HG03558 (cell line): Measurements from ENCODE around the gene MAGI3.

Source experiments
- ATAC-seq: cut with Tn5 transposase; IDR thresholded peaks from one replicate; pipeline ENCODE4 v1.9.1; 2021; ENCODE audit warnings: moderate number of reproducible peaks; ENCODE audit not compliant: unreplicated experiment; ENCODE audit errors: extremely low read depth

Gene MAGI3

DNA sequence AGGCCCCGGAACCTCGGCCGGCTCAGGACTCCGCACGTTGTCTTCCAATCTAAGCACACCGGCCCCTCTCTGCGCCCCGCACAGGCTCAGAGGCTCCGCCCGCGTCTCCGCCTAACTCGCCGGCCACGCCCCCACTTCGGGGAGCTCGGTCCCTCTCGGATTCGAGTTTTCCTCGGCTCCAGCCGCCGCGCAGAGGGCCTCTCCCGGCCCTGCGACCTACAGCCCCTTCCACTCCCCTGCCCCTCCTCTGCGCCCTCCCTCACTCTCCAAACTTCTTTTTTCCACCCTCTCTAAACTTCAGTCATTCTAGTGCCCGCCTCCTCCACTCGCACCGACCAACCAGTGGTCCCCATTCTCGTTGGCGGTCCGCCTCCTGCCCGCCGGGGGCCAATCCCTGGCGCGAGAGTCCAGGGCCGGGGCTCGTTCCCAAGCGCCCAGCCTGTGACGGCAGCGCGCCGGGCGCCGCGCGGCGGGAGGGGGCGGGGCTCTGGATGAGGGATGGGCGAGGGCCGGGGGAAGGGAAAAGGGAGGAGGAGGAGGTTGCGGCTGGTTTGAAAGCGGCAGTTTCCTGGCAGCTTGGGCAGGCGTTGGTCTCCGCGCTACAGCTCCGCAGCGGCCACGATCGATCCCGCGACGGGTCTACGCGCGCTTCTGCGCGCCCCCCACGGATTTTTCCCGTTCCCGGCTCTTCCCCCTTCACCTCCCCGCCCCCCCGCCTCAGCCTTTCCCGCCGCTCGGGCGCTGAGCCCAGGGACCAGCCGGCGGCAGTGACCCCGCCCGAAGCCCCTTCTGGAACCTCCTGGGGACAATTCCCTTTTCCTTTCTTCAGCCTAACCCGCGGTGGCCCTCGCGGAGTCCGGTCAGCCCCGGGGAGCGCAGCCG is at the start of gene MAGI3:
Gene MAGI3 (plus strand): TSS at position 563 of the 882 bp plus-strand sequence. CDS start 519 bp downstream, outside the sequence.
- ATAC-seq, result peak; percentile 96

DNA sequence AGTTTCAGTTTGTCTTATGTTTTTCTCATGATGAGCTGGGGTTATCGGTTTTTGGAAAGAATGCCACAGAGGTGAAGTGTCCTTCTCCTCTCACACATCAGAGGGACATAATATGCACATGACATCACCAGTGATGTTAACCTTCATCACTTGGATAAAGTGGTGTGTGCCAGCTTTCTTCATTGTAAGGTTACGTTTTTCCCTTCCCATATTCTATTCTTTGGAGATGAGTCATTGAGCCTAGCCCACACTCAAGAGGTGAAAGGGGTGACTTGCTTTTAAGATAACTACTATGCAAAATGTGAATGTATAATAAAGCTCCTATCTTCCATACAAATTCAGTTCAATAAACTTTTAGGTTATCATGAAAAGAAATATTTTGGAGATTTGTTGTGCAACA is 36.7 kb upstream of the MAGI3 start:
- ATAC-seq, result no peak

DNA sequence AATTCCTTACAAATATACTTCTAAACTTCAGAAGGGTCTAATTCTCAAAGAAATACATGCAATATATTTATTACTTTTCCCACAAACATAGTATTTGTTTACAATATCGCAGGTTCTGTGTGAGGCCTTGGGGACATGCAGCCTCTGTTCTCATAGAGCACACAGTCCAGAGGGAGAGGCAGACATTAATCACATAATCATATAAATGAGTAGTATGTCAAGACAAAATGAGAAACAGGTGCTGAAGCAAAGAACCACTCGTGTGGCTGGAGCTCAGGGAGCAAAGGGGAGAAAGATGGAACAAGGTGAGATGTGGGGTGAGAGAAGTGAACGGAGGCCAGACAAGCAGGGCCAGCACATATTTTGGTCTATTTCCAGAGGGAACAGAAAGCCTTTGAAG is 26.4 kb upstream of the MAGI3 start:
- no peak for ATAC-seq

DNA sequence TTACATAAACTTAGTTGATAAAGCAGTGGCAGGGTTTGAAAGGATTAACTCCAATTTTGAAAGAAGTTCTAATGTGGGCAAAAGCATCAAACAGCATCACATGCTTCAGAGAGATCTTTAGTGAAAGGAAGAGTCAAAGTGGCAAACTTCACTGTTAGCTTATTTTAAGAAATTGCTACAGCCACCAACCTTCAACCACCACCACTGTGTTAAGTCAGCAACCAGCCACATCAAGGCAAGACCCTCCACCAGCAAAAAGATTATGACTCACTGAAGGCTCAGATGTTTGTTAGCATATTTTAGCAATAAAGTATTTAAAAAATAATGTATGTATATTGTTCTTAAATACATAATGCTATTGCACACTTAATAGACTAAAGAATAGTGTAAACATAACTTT is 21.3 kb upstream of the MAGI3 start:
- no peak for ATAC-seq

DNA sequence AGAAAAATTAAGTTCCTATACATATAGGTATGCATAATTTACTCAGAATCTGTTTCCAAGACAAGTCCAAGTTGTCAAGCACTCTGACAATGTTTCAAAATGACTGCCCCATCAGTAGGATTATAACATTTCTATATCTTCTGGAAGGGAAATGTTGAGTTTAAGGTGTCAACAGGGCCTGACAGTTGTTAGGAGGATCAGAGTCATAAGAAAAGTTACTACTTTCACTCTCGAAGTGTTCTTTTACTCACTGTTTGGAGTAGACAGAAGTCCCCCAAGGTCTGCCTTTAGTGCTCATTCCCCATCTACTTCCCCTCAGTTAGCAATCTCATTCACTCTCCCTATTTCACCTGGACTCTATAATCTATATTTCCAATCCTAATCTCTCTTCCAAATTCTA is 20.6 kb upstream of the MAGI3 start:
- ATAC-seq, result no peak

DNA sequence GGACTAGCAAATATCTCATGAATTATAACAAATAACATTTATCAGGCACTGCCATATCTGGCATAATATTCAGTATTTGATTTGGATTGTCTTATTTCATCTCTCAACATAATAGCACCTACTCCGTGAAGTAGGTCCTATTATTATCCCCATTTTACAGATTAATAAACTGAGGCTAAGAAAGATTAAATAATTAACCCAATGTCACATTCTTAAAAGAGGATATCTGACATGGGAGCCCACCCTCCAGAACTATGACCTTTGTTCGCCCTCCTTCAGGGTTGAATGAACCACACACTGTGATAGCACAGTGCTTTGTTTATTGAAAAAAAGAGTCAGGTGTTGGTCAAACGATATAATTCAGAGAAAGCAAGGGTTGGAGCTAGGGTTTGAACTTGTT is 19.4 kb upstream of the MAGI3 start:
- ATAC-seq, result no peak

DNA sequence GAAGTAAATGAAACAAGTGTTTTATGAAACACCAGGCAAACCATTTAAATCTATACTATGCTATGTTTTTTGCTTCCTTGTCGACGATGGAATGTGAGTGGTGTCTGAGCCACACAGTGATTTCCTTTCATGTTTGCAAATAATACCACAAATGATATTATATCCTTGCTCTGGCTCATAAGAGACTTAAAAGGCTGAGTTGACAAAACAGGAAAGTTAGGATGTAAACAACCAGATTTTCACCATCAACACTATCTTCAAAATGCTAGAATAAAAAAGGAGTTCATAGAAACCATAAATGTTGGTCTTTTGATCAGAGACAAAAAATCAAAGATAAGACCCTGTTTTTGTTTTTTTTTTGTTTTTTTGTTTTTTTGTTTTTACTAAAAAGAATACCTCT is 17.8 kb upstream of the MAGI3 start:
- no peak for ATAC-seq

DNA sequence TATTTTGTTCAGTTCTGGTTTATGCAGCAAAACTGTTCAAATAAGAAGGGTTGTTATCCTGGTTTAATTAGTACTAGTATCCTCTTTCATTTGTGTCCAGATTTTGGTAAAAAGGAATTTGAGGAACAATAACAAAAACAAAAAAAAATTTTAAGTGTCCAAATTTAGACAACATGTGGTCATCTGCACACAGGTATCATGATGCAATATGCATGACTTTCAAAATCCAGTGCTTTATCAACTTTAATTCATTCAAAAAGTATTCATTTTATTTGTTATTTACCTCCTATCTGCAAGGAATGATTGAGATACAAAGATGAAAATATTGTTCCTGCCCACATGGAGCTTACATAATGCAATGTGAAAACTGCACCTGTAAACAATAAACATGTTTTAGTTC is 16.7 kb upstream of the MAGI3 start:
- no peak for ATAC-seq

DNA sequence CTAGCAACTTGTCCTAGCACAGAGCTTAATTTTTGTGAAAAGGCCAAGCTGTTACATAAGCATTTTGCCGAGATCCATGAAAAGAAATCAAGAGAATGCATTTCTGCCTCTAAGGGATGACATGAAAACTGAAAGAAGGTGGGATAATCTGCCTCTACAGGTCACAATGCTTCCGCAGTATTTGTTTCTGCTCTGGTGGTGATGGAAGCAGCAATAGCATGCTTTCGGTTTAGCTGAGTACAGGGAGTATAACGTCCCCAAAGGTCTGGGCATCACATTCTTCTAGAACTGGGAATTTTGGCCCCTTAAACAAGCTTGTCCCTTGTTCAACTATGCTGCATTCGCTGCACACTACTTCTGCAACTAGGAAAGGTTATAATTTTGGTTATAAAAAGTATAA is 14.4 kb upstream of the MAGI3 start:
- ATAC-seq, result no peak

DNA sequence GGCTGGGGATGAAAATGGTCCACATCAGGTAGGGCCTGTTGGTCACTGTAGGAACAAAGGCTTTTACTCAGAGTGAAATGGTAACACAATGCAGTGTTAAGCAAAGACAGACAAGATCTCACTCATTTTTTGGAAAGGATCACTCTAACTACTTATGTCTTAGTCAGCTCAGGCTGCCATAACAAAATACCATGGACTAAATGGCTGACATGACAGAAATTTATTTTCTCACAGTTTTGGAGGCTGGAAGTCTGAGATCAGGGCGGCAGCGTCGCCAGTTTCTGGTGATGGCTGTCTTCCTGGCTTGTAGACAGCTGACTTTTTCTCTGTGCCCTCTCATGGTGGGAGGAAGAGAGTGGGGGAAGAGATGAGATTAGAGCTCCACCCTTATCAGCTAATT is 10.2 kb upstream of the MAGI3 start:
- no peak for ATAC-seq

DNA sequence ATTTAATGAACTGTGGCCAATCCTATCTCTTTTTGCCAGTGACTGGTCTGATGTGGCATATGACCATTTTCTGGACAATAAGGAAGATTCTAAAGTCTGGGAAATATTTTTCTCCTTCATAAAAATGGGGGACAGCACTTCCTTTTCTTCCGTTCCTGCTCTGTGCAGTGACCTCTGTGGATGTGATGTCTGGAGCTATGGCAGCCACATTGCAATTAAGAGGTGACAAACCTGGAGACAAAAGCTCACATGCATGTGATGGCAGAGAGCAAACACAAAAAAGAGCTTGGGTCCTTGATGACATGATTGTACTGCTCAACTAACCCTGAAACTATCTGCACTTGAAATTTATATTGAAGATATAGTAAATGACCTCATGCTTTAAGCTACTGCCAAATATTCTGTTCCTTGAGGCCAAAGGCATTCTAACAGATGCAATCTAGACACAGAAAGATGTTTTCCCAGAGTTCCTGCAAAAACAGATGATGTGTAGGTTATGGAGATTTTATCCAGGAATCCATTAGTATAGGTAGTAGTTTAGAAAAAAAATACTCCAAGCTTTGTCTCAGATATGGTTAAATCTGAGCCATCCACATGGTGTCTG is 2.2 kb upstream of the MAGI3 start:
- ATAC-seq, result no peak

DNA sequence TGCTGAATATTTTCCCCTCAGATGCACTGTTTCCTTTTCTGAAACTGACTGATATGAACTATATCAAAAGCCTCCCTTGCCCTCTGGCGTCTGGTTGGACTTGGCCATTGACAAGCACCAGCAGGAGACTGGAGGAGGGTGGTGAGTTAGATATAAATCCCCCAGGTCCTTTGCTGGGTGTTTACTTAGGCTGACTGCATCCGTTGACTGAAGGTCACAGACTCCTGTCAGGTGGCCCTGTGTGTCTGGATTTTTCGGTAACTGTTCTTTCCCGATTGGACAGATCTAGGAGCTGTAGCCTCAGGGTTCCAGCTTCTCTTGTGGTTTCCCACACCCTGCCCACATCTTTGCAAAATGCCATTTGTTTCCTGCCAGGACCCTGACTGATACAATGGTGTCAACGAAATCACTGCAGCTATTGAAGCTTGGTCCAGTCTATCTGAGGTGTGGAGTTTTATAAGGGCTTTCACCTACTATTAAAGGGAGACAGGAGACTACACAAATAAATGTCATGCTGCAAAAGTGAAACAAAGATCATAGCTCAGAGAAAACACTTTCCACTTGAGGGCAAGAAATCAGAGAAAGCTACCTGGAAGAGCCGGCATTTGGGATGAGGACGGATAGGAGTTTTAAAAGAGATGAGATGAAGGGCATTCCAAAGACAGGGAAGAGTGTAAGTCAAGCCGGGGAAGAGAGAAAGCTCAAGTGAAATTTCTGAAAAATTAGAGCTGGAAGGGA is 1.5 kb upstream of the MAGI3 start:
- no peak for ATAC-seq

DNA sequence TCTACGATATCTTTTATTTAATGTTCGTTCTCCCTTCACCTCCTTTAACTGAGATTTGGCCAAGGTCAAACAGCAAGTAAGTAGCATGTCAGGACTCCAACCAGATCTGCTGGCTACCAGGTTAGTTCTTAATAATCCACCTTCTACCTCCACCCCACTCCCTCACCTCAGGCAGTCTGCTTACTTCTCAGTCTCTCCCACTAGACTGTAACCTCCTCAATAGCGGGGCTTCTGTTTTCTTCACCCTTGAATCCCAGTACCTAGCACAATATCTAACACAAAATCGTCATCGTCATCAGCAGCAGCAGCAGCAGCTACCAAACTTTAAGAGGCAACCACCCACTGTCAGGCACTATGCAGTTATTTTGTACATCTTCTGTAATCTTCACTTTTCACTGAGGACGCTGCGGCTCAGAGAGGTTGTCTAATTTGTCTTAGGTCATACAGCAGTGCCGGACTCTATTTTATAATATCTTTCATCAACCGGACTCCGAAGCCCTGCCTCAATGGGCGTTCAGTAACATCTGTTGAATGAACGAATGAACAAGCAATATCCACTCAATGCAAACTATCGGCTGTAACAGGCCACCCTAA is 859 bp upstream of the MAGI3 start:
- no peak for ATAC-seq

DNA sequence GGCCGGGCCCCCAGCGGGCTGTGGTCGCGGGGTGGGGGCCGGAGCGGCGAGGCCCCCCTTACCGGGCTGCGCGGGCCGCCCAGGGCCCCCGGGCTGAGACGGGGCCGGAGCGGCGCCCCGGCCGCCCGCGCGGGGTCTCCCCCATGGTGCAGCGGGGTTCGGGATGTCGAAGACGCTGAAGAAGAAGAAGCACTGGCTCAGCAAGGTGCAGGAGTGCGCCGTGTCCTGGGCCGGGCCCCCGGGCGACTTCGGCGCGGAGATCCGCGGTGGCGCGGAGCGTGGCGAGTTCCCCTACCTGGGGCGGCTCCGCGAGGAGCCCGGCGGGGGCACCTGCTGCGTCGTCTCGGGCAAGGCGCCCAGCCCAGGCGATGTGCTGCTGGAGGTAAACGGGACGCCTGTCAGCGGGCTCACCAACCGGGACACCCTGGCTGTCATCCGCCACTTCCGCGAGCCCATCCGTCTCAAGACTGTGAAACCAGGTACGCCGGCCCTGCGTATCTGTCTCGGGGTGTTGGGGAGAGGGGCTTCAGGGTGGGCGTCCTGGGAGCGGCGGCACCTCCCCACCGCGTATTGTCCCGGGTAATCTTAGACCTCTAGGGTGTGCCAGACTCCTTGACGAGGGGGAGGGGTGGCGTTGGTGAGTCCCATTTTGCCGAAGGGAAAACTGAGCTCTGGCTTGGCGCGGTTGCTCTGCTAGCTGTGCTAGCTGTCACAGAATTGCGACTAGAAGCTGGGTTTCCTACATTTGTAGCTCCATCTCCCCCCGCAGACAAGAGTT is 745 bp downstream of the MAGI3 start:
- ATAC-seq, result no peak

DNA sequence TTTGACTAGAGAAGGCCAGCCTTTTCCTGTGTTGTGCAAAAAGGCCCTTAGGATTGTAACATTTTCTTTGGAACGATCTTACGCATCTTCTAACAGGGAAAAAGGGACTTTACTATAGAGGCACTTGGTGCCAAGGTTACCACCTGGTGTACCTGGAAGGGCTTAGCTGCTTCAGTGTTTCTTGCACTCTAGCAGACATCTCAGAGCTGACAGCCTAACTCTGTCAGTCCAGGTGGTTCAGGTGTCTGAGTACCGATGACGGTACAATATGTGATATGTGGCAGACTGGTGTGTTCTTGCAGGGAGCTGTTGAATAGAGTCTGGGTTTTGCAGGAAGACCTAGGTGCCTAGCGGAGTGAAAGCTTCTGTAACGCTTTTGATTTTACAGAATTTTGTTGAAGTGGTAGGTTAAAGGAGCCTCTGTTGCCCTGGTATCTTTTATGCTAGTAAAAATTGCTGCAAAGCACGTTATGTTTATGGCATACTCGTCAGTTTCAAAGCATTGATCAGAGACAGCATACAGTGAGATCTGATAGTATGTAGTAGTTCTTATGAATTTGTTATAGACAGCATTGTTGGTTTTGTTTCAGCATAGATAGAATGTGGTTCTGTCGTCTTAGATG is 1.4 kb downstream of the MAGI3 start:
- no peak for ATAC-seq

DNA sequence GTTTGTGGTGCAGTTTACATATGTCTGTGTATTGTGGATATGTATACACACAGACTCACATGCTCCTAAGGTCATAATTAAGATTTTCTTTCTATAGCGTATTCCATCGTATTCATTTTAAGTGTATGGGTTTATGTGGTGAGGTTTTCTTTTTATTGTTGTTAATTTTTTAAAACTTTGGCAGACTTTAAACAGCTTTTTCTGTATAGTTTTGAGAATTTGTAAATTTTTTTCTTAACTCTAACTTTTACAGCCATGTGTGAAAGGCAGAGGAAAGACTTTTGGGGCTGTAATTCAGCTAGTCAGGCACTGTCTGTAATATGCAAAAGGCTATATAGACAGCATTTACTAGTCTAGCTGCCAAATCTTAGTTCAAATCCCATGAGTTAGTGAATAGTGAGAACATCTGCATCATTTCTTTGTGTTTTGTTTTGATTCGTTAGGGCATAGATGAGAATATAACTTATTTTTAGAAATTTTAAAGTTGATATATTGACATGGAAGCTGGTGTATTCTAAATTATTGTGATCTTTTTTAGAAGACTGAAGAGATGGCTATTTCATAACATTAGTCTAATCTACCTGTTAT is 2.3 kb downstream of the MAGI3 start:
- no peak for ATAC-seq

DNA sequence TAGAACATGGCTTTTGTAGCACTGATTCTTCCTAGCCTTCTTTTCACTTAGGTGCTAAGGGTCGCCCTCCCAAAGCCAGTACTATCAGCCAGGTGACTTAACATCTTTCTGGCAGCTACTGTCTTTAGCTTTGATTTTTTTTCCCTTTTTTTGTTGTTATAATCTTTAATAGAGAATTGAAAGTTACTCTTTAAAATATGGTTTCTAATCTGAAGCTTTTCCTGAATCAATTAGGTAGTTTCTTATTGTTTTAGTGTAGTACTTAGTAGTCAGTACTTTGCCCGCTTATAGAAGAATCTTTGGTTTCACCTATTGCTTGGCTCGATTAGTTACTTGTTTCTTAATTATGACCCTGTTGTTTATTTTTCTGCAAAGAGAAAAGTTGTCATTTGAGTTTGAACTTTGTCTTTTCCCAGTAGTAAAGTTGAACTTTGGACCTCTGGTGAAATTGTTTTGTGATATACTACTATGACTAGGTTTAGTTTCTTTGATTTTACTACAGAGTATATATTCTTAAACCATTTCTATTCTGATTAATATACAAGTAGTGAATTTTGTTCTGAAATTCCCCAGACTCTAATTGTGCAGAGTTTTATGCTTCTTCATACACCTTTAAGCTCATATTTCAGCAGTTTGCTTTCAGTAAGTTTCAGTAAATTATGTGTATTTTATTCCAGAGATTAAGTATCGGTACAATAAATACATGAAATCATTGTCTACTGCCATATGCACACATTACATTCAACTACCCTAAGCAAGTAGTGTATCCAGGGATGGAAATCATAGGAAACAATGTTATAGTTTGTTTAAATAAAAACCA is 3.9 kb downstream of the MAGI3 start:
- no peak for ATAC-seq

DNA sequence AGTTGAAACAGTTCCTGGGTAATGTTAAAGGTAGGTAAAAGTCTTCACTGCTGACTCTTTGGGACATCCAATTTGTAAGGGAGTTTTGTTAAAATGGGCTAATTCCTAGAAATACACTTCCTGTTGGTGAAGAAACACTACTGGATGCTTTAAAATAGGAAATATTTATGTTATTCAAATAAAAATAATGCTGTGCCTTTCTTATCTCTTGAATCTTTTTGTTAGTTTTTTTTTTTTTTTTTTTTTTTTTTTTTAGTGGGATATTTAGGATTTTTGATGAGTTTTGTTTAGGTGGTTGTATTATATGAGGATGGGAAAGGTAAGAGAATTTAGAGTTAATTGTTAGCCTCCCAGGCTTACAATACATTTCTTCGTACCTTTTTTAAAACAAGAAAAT is 4.5 kb downstream of the MAGI3 start:
- ATAC-seq, result no peak

DNA sequence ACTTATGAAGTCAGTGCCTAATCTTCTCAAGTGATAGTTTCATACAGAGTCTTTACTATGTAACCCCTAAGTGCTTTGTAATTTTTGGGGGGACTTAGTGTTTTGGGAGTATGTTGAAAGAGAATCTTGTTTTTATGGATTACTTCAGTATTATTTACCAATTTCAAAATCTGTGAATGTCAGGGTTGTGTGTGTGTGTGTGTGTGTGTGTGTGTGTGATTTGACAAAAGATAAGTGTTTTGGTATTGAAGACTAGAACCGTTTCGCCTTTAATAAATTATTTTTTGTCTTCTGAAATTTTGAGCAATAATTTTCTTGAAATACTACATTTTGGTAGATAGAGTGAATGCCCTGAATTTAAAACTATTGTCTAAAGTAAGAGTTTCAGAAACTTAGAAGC is 5.8 kb downstream of the MAGI3 start:
- ATAC-seq, result no peak
